Small intestine (tissue), 7 donors: ENCODE data around the gene TAOK2. TPM values are rescaled to one million over a fixed set of nuclear protein-coding genes. Genes with fewer than 3 reads are reported as not detected.

ENCODE experiments used
- DNase-seq, 2 donors: peaks; one replicate each; pipeline versions ENCODE4 v3.0.0 to v3.0.0-alpha.2; 2013
- FAIRE-seq: peaks from 2 replicates; lab custom pipeline; 2012; peaks lifted over from hg19 to GRCh38; lab: Jason Lieb, UNC
- H3K27ac ChIP-seq, 3 donors: one replicate each; pipeline ENCODE4 v1.5.1; 2013; ENCODE audit warnings: low read length in 2 of 3, mild to moderate bottlenecking in 2 of 3, control low read depth in 1 of 3, inconsistent platforms in 1 of 3, low read depth in 1 of 3, moderate library complexity in 1 of 3
- H3K27me3 ChIP-seq, 3 donors: one replicate each; pipeline ENCODE4 v1.6.1; 2013; ENCODE audit warnings: low read length in 3 of 3, inconsistent platforms in 1 of 3; ENCODE audit not compliant: control insufficient read depth in 3 of 3, insufficient read depth in 3 of 3
- H3K36me3 ChIP-seq, 3 donors: one replicate each; pipeline ENCODE4 v1.6.1; 2013; ENCODE audit warnings: low read length in 3 of 3, inconsistent platforms in 1 of 3, low read depth in 1 of 3, mild to moderate bottlenecking in 1 of 3, moderate library complexity in 1 of 3; ENCODE audit not compliant: control insufficient read depth in 3 of 3, insufficient read depth in 2 of 3
- H3K4me1 ChIP-seq, 3 donors: one replicate each; pipeline ENCODE4 v1.6.1; 2013; ENCODE audit warnings: low read length in 2 of 3, inconsistent platforms in 1 of 3, low read depth in 1 of 3, mild to moderate bottlenecking in 1 of 3, moderate library complexity in 1 of 3; ENCODE audit not compliant: control insufficient read depth in 3 of 3, insufficient read depth in 2 of 3
- H3K4me3 ChIP-seq, 3 donors: one replicate each; pipeline ENCODE4 v1.5.1; 2013; ENCODE audit warnings: low read length in 3 of 3, control low read depth in 1 of 3, inconsistent platforms in 1 of 3, low read depth in 1 of 3, mild to moderate bottlenecking in 1 of 3, moderate library complexity in 1 of 3
- H3K9me3 ChIP-seq, 2 donors: one replicate each; pipeline ENCODE4 v1.6.1; 2013; ENCODE audit warnings: low read depth in 1 of 2, low read length in 1 of 2; ENCODE audit not compliant: control insufficient read depth in 2 of 2, insufficient read depth in 1 of 2
- WGBS, 3 donors: extraction: QIAGEN DNeasy Blood & Tissue Kit; methylation state at CpG; one replicate each; pipeline ENCODE4 v1.1.7; 2013; 5-methylcytosine and 5-hydroxymethylcytosine counted together
- polyA plus RNA-seq, 4 donors: library from polyadenylated mRNA; stranded (reverse) in 3 of 4; unstranded in 1 of 4; fragments of 200-250 nt in 3 of 4; fragments of 120-200 nt in 1 of 4; gene quantifications; one replicate each; pipeline versions ENCODE4 v1.2.1 to v1.2.3, GENCODE V29; 2013
- donor health status: healthy with polysubstance abuse.
- donor health status: control.
- donor health status: control.
- donor health status: Bipolar disorder and iron deficiency.
- donor health status: healthy.

The TAOK2 gene
- polyA plus RNA-seq, 4 donors: 21.6 to 36.7 (median 29.0) TPM

DNA sequence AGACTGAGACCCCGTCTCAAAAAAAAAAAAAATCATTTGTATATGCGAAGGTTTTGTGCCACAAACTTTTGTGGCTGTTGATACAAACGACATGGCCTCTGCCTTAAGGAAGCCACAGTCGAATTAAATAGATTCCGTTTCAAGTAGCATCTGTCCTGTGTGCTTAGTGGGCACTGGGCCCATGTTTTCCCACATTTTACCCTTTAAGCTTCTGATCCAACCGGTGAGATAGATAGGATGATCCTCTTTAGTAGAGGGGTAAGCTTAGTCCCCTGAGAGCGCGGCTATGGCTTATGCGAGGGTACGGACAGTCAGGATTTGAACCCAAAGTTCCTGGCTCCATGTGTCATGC is 12.6 kb upstream of the TAOK2 start:
- 54 to 59% (median 58%) methylated on average over 9 to 10 of the region's 10 CpGs for WGBS, 3 donors

DNA sequence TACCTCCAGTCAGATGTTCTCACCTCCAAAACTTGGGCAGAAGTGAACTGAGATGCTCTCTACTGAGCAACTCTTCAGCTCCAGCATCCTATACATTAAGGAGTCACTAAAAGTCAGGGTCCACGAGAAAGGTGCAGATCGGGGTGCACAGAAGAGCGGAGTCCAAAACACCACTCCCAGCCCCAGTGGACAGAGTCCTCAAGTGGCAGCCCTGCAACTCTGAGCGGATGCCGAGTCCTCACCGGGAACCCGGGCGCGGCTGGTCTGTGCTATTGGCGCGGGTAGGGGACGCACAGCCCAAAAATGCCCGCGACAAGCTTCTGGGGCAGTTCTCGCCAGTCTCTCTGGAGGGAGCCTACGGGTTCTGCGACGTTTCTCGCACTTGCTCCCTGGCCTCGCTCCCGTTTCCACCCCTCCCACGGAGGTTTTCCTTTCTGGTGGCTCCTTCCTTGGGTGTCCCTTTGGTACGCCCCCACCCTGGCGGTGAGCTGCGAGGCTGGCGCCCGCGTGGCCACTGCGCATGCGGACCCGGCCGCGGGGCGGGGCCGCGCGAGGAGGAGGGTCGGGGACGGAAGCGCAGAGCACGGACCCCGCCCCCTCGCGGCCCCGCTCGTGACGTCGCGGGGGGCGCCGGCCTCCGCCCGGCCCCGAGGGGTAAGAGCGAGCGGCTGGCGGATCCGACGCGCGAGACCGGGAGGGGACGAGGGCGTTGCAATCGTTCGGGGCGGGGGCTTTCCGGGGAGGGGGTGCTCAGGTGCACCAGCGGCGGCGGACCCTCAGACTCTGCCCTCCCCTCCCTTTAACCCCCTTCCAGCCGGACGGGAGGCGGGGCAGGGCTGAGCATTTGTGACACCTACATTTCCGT is 12.0 kb upstream of the TAOK2 start, which contains the start of gene TMEM219:
TSS of gene TMEM219 (plus strand) at position 601 of the 865 bp plus-strand sequence. CDS start 1,065 bp downstream, outside the sequence.
- 0 to 1% (median 0%) methylated on average over 34 to 75 of the region's 75 CpGs for WGBS, 3 donors
- peak within 1 kb of the TSS; percentile 69 to 85 (median 83) for H3K4me3 ChIP-seq
- FAIRE-seq: no peak

More for the DNA sequence above, 12.6 kb upstream of the TAOK2 start:
- peak overlapping the region; percentile 95 to 99 (median 97) for H3K27ac ChIP-seq
- peak overlapping the region in 2 of 3 donors; percentile 69 to 83 for H3K4me3 ChIP-seq
- FAIRE-seq: no peak
- H3K9me3 ChIP-seq: no peaks in the 10 kb centered on the region
- DNase-seq: no peak
- peaks cover 0 to 17% (median 2%) of the 10 kb centered on the region in 3 donors for H3K4me1 ChIP-seq
- H3K27me3 ChIP-seq: no peaks in the 10 kb centered on the region
- H3K36me3 ChIP-seq: peaks cover 0 to 14% (median 0%) of the 10 kb centered on the region in 3 donors

DNA sequence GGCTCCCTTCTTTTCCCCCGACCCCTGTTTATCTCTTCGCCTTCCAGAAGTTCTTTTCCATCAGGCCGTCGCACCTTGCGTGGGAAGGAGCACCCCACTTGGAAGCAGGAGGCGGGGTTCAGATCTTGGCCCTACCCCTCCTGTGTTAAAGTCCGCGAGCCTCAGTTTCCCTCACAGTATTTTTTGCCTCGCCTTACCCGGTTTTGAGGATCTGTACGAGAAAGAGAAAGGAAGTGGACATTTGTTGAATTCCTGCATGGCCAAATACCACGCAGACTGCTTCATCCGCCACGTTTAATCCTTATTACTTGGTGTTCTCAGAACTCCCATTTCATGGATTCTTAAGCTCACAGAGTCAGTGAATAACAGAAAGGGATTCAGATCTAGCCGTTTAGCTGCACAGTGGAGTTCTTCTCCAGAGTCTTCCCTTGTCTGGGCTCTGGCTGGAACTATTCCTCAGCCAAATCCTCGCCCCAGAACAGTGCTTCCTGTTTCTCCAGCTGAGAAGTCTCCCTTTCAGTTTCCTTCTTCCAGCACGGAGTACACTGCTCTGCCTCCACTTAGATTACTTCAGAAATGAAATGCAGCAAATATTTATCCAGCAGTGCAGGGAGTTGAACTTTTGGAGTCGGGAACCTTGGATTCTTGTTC is 11.2 kb upstream of the TAOK2 start:
- peaks cover 0 to 20% (median 0%) of the 10 kb centered on the region in 3 donors for H3K36me3 ChIP-seq
- H3K9me3 ChIP-seq: no peaks in the 10 kb centered on the region
- FAIRE-seq: no peak
- no peaks in the 10 kb centered on the region for H3K27me3 ChIP-seq
- WGBS, 3 donors: 3 to 5% (median 5%) methylated on average over 16 to 18 of the region's 18 CpGs
- DNase-seq: peak; percentile 75 to 77
- peak overlapping the region; percentile 93 to 99 (median 97) for H3K27ac ChIP-seq
- H3K4me1 ChIP-seq: peaks cover 0 to 17% (median 2%) of the 10 kb centered on the region in 3 donors
- H3K4me3 ChIP-seq: peak overlapping the region; percentile 69 to 85 (median 83)

More for the DNA sequence above, 12.0 kb upstream of the TAOK2 start, which contains the start of gene TMEM219:
- peaks cover 0 to 16% (median 0%) of the 10 kb centered on the region in 3 donors for H3K36me3 ChIP-seq
- H3K27ac ChIP-seq: peak within 1 kb of the TSS; percentile 95 to 99 (median 97)
- H3K9me3 ChIP-seq: no peaks in the 10 kb centered on the region
- peak; percentile 91 to 98 for DNase-seq
- H3K4me1 ChIP-seq: peaks cover 0 to 17% (median 2%) of the 10 kb centered on the region in 3 donors
- H3K27me3 ChIP-seq: no peaks in the 10 kb centered on the region

DNA sequence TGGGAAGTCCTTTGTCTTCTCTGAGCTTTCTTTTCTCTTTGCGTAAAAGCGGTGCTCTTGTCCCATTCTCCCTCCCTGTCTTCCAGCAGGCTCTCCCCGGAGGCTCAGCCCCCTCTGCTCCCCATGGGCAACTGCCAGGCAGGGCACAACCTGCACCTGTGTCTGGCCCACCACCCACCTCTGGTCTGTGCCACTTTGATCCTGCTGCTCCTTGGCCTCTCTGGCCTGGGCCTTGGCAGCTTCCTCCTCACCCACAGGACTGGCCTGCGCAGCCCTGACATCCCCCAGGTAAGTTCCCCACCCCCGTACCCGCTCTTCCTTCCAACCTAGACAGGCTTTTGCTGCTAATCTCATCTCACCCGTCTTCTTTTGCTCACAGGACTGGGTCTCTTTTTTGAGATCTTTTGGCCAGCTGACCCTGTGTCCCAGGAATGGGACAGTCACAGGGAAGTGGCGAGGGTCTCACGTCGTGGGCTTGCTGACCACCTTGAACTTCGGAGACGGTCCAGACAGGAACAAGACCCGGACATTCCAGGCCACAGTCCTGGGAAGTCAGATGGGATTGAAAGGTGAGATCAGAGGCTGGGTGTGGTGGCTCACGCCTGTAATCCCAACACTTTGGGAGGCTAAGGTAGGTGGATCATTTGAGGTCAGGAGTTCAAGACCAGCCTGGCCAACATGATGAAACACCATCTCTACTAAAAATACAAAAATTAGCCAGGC is 10.5 kb upstream of the TAOK2 start:
- H3K27ac ChIP-seq: peak overlapping the region; percentile 93 to 99 (median 97)
- peaks cover 0 to 17% (median 2%) of the 10 kb centered on the region in 3 donors for H3K4me1 ChIP-seq
- H3K4me3 ChIP-seq: peak overlapping the region in 2 of 3 donors; percentile 69 to 83
- FAIRE-seq (no peak), DNase-seq (no peak)
- 77 to 79% (median 78%) methylated on average over 14 of the region's 14 CpGs for WGBS, 3 donors
- peaks cover 3 to 26% (median 4%) of the 10 kb centered on the region in 3 donors for H3K36me3 ChIP-seq
- H3K27me3 ChIP-seq: no peaks in the 10 kb centered on the region
- no peaks in the 10 kb centered on the region for H3K9me3 ChIP-seq

DNA sequence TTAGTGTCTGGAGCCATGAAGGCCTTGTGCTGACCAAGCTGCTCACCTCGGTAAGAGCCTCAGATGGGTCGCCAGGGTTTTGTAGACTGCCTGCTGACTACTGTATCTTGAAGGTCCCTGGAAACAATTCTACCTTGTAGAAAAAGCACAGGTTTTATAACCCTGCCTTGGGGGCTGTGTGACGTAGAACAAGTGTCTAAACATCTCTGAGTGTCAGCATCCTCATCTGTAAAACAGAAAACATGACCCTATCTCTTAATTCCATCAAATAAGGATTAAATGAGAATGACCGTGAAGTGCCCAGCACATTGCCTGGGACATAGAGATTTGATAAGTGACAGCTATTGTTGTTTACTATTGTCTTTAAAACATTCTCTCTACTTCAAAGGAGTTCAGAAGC is 5.5 kb upstream of the TAOK2 start:
- Histone ChIP-seq H3K4me1 (peaks cover 0 to 6% (median 2%) of the 10 kb centered on the region in 3 donors), H3K27ac (no peak overlapping the region), H3K36me3 (peaks cover 10 to 49% (median 11%) of the 10 kb centered on the region in 3 donors), H3K9me3 (peaks cover 0 to 5% of the 10 kb centered on the region in 2 donors), H3K27me3 (no peaks in the 10 kb centered on the region), H3K4me3 (no peak overlapping the region)
- no peak for FAIRE-seq
- DNase-seq: no peak
- WGBS, 3 donors: 90 to 95% (median 93%) methylated on average over 4 of the region's 4 CpGs

DNA sequence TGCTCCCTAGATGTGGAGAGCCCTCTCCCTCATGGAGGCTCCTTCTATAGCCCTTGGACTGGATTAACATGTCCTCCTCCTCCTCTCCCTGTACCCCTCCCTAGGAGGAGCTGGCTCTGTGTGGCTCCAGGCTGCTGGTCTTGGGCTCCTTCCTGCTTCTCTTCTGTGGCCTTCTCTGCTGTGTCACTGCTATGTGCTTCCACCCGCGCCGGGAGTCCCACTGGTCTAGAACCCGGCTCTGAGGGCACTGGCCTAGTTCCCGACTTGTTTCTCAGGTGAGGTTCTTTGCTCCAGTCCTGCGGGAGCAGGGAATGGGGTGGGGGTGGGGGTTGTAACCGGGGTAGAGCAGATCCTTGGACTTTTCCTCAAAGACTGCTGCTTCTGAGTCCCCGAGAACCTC is 2.4 kb upstream of the TAOK2 start:
- Histone ChIP-seq H3K27ac (no peak overlapping the region), H3K9me3 (peaks cover 0 to 6% of the 10 kb centered on the region in 2 donors), H3K27me3 (no peaks in the 10 kb centered on the region), H3K36me3 (peaks cover 10 to 36% (median 11%) of the 10 kb centered on the region in 3 donors), H3K4me3 (no peak overlapping the region), H3K4me1 (peaks cover 0 to 13% (median 12%) of the 10 kb centered on the region in 3 donors)
- DNase-seq (no peak), FAIRE-seq (no peak)
- 86 to 95% (median 91%) methylated on average over 8 of the region's 8 CpGs for WGBS, 3 donors

DNA sequence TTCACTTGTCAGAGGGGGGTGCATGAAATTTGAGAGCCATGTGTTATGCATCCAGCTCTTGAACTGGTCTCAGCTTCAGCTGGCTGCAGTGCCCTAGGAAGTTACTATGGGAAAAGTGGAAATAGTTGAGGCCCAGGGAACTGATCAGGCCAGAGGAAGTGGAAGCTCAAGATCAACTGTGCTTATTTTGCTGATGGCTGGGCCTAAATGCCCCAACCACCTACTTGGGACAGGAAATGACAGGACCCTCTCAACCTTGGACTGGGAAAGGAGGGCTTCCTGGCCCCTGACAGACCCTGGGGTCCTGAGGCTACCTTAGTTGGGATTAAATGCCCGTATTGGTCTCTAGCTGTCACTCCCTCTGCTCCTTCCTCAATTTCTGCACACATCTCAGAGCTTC is 1.2 kb upstream of the TAOK2 start:
- Histone ChIP-seq H3K4me3 (no peak overlapping the region), H3K27me3 (no peaks in the 10 kb centered on the region), H3K27ac (no peak overlapping the region), H3K4me1 (peaks cover 0 to 24% (median 12%) of the 10 kb centered on the region in 3 donors), H3K9me3 (peaks cover 0 to 6% of the 10 kb centered on the region in 2 donors), H3K36me3 (peaks cover 10 to 35% (median 11%) of the 10 kb centered on the region in 3 donors)
- DNase-seq: no peak
- WGBS, 3 donors: 92 to 95% (median 93%) methylated on average over 1 of the region's 1 CpG
- FAIRE-seq: no peak
